Panc1 (cell line): ENCODE results near the gene POMT2. TPM values are rescaled to one million over a fixed set of nuclear protein-coding genes. Genes with fewer than 3 reads are reported as not detected.

ENCODE experiments used
- ATAC-seq: fragments of 200-7000 bp; cut with Tn5 transposase; 2 replicates; pipeline ENCODE4 v1.9.1; 2020; ENCODE audit warnings: mild to moderate bottlenecking, moderate library complexity
- BruUV-seq: library from RNA; stranded (reverse); fragments of 400-500 nt; replicated peaks from 2 replicates; lab custom pipeline; 2021; lab: Mats Ljungman, UMichigan
- CTCF ChIA-PET: fragments of 300-600 bp; sonication (Branson Sonifier 250); formaldehyde crosslinking; loops from one replicate; lab custom pipeline; 2022; ENCODE audit warnings: antibody characterized with exemption; lab: Charles Lee
- POLR2A ChIA-PET: fragments of 300-600 bp; sonication (Branson Sonifier 250); formaldehyde crosslinking; loops from one replicate; lab custom pipeline; 2022; ENCODE audit warnings: antibody characterized with exemption; lab: Charles Lee
- DNase-seq: peaks from one replicate; pipeline ENCODE4 v3.0.0-alpha.2; 2010; ENCODE audit warnings: low read depth, low spot score
- H3K27ac ChIP-seq: 2 replicates; pipeline ENCODE4 v1.5.1; 2011; ENCODE audit warnings: mild to moderate bottlenecking, low read length, inconsistent platforms
- H3K27me3 ChIP-seq: fragments of 200-500 bp; sonication (Bioruptor generic); 2 replicates; pipeline ENCODE4 v1.6.0; 2014; ENCODE audit warnings: low read length, inconsistent platforms; ENCODE audit not compliant: control insufficient read depth, insufficient read depth
- H3K36me3 ChIP-seq: fragments of 200-500 bp; sonication (Bioruptor generic); 2 replicates; pipeline ENCODE4 v1.5.1; 2014; ENCODE audit warnings: inconsistent platforms, mild to moderate bottlenecking, low read length, moderate library complexity; ENCODE audit not compliant: control insufficient read depth, insufficient read depth
- H3K4me1 ChIP-seq: 2 replicates; pipeline ENCODE4 v1.5.1; 2011; ENCODE audit warnings: inconsistent platforms, mild to moderate bottlenecking, low read length, moderate library complexity; ENCODE audit not compliant: control insufficient read depth, insufficient read depth
- H3K4me3 ChIP-seq, 2 experiments: 2 replicates each; pipeline ENCODE4 v1.5.1; 2011 to 2012; ENCODE audit warnings: low read depth in 2 of 2, low read length in 2 of 2, mild to moderate bottlenecking in 2 of 2, inconsistent platforms in 1 of 2, moderate library complexity in 1 of 2
- H3K9me3 ChIP-seq: fragments of 200-500 bp; sonication (Bioruptor generic); 2 replicates; pipeline ENCODE4 v1.5.1; 2014; ENCODE audit warnings: low read depth, mild to moderate bottlenecking, inconsistent platforms, low read length, moderate library complexity; ENCODE audit not compliant: control insufficient read depth, insufficient read depth
- CTCF ChIP-seq: fragments of 450-650 bp; IDR thresholded peaks from 2 replicates; pipeline ENCODE4 v1.5.1; 2017; ENCODE audit warnings: mild to moderate bottlenecking
- POLR2AphosphoS5 ChIP-seq: IDR thresholded peaks from 2 replicates; pipeline ENCODE4 v1.6.1; 2012; ENCODE audit warnings: mild to moderate bottlenecking, low read depth, low read length, moderate library complexity
- SIN3A ChIP-seq: IDR thresholded peaks from 2 replicates; pipeline ENCODE4 v1.6.1; 2012; ENCODE audit warnings: low read depth, mild to moderate bottlenecking, low read length, moderate library complexity, borderline replicate concordance; ENCODE audit not compliant: insufficient read depth
- TCF7L2 ChIP-seq: IDR thresholded peaks from 2 replicates; pipeline ENCODE4 v1.6.1; 2011; ENCODE audit warnings: mild to moderate bottlenecking, low read depth, low read length, inconsistent platforms
- in situ Hi-C: cut with HindIII; loops from 2 replicates; pipeline ENCODE4 v1.10.0; 2016; ENCODE audit warnings: low sequenced_read_pairs, low pct_unique_long_range_greater_than_20kb
- intact Hi-C: fragments of 100-400 bp; cut with micrococcal nuclease; formaldehyde crosslinking; loops from one replicate; pipeline ENCODE4 v1.10.0; 2022; ENCODE audit not compliant: unreplicated experiment
- total RNA-seq: library from RNA; stranded (reverse); gene quantifications from one replicate; pipeline ENCODE4 v1.2.1, GENCODE V29; 2021; ENCODE audit not compliant: unreplicated experiment
- TF ChIP-seq, protein P1 (sequence below), 2 experiments: IDR thresholded peaks; 2 replicates each; pipeline ENCODE4 v1.6.1; 2011 to 2012; ENCODE audit warnings: low read depth in 2 of 2, control low read depth in 1 of 2, low read length in 1 of 2, mild to moderate bottlenecking in 1 of 2, moderate library complexity in 1 of 2; ENCODE audit not compliant: insufficient read depth in 1 of 2

The POMT2 gene
- total RNA-seq, 1 experiment from 2014 or later: 43.5 TPM

- ChIA-PET POLR2A (no interaction called here), CTCF (no interaction called here)
- intact Hi-C loops (no loop called here), in situ Hi-C loops (no loop called here)
- peaks cover 4% of the 10 kb centered on the region for H3K4me1 ChIP-seq
- no peak for DNase-seq
- no peak overlapping the region for H3K4me3 ChIP-seq
- no peaks in the 10 kb centered on the region for H3K9me3 ChIP-seq
- no peaks in the 10 kb centered on the region for H3K27me3 ChIP-seq
- H3K27ac ChIP-seq: no peak overlapping the region
- TF ChIP-seq CTCF (no peak), POLR2AphosphoS5 (no peak), SIN3A (no peak), TCF7L2 (no peak)
- TF ChIP-seq, protein P1, sequence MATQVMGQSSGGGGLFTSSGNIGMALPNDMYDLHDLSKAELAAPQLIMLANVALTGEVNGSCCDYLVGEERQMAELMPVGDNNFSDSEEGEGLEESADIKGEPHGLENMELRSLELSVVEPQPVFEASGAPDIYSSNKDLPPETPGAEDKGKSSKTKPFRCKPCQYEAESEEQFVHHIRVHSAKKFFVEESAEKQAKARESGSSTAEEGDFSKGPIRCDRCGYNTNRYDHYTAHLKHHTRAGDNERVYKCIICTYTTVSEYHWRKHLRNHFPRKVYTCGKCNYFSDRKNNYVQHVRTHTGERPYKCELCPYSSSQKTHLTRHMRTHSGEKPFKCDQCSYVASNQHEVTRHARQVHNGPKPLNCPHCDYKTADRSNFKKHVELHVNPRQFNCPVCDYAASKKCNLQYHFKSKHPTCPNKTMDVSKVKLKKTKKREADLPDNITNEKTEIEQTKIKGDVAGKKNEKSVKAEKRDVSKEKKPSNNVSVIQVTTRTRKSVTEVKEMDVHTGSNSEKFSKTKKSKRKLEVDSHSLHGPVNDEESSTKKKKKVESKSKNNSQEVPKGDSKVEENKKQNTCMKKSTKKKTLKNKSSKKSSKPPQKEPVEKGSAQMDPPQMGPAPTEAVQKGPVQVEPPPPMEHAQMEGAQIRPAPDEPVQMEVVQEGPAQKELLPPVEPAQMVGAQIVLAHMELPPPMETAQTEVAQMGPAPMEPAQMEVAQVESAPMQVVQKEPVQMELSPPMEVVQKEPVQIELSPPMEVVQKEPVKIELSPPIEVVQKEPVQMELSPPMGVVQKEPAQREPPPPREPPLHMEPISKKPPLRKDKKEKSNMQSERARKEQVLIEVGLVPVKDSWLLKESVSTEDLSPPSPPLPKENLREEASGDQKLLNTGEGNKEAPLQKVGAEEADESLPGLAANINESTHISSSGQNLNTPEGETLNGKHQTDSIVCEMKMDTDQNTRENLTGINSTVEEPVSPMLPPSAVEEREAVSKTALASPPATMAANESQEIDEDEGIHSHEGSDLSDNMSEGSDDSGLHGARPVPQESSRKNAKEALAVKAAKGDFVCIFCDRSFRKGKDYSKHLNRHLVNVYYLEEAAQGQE (IDR thresholded peaks at IDR 0.05; ENCODE audit: insufficient read depth in 1 of 2, low read depth in 2 of 2, low read length in 1 of 2): no peak
- H3K36me3 ChIP-seq: no peaks in the 10 kb centered on the region
- ATAC-seq: no peak
- BruUV-seq: no TSS peak
These were observed 46.9 kb downstream of the POMT2 start for GRCh38 chr14:77273796-77274195.

GRCh38 chr14:77272261-77272660 is 48.4 kb downstream of the POMT2 start:
- BruUV-seq: no TSS peak
- no peaks in the 10 kb centered on the region for H3K27me3 ChIP-seq
- POLR2A ChIA-PET: no interaction called here
- no peak overlapping the region for H3K4me3 ChIP-seq
- in situ Hi-C loops: no loop called here
- intact Hi-C loops: no loop called here
- ATAC-seq (no peak), DNase-seq (no peak)
- H3K9me3 ChIP-seq: no peaks in the 10 kb centered on the region
- CTCF ChIA-PET: interaction anchor here (0.6 kb wide), 1 partner anchor 49 kb away, joined by 7 read pairs; the partner anchor contains the start of genes GSTZ1 and POMT2
- no peak overlapping the region for H3K27ac ChIP-seq
- H3K4me1 ChIP-seq: peaks cover 4% of the 10 kb centered on the region
- TF ChIP-seq, protein P1 (IDR thresholded peaks at IDR 0.05; ENCODE audit: insufficient read depth in 1 of 2, low read depth in 2 of 2, low read length in 1 of 2): no peak
- TF ChIP-seq CTCF: no peak
- no peak for TF ChIP-seq SIN3A
- no peak for TF ChIP-seq POLR2AphosphoS5
- no peak for TF ChIP-seq TCF7L2
- H3K36me3 ChIP-seq: no peaks in the 10 kb centered on the region
